IPS DF 4.7 (cell line): ENCODE results near the gene CCDC146.
"Not testable (repeated sequence)": the region's sequence is repeated elsewhere in the genome, so short reads cannot be mapped to it uniquely, and the experiment has no call there.

Experiments
- DNase-seq: peaks from one replicate; pipeline ENCODE4 v3.0.0-alpha.2; 2013; ENCODE audit warnings: low spot score; ENCODE audit errors: extremely low read depth

Gene CCDC146

DNA sequence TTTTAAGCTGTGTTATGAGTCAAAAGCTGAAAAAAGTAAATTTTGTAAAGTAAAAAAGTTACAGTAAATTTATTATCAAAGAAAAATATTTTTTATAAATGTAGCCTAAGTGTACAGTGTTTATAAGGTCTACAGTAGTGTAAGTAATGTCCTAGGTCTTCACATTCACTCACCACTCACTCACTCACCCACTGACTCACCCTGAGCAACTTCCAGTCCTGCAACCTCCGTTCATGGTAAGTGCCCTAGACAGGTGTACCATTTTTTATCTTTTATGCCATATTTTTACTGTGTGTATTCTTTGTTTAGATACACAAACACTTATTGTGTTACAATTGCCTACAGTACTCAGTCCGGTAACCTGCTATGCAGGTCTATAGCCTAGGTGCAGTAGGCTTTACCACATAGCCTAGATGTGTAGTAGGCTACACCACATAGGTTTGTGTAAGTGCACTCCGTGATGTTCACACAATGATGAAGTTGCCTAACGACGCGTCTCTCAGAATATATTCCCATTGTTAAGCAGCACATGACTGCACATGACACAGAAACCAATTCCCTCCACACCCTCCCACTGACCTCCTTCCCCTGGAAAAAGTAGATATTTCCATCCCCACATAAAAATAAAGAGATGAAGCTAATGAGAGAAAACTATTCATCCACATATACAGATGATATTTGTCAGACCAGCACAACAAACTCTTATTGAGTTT, 122.0 kb downstream of the CCDC146 start:
- no peak for DNase-seq

DNA sequence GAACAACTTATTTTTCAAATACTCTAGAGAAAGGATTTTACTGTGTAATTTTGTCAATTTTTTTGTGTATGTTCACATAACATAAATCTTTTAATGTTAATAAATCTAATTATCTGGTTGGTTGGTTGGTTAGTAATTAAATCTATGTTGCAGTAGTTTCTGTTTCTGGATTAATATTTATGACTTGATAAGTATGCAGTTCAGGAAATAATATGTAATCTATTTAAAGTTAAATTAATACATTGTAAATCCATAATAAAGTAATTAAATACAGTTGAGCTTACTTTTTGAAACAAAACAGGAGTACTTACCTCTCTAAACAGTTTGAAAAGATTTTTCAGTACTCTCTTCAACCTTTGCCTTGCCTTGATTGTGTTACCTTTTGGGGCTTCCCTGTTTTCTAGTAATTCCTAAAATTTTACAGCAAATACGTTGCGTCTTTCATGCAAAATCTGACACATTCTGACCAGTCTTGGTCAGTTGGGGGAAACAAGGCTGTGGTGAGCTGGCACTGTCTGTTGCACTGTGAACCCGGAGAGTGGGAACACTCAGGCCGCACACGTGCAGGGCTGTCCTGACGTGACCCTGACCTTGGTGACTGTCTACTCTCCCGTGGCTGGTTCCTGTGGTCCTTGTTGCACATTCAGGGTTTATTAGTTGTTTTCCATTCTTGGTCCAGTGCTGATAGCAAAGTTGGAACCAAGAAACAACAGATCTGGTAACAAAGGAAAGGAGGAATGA, 122.8 kb downstream of the CCDC146 start:
- no peak for DNase-seq

DNA sequence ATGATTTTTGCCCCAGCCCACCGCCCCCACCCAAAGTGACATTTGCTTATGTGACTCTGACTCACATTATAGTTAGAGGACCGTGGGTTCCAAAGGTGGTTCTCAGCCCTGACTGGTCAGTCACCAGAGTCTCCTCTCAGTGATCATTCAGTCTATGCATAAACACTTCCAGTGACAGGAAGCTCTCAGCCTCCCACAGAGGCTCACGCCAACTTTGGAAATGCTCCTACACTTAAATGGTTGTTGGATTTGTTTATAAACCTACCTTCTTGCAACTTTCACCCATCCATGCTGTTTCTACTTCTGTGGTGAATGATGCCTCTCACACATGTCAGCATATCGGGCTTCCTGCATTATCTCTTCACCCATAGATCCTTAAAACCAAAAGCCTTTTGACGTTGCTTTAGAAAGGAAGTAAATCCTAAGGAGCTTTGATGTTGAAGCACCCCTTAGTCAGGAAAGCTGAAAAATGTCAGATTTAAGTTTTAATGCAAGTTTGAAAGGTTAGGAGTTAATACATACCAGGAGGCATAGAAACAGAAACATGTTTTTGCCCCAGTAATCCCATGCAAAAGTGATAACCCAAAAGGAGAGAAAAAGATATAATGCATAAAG, 123.7 kb downstream of the CCDC146 start:
- DNase-seq, result no peak

DNA sequence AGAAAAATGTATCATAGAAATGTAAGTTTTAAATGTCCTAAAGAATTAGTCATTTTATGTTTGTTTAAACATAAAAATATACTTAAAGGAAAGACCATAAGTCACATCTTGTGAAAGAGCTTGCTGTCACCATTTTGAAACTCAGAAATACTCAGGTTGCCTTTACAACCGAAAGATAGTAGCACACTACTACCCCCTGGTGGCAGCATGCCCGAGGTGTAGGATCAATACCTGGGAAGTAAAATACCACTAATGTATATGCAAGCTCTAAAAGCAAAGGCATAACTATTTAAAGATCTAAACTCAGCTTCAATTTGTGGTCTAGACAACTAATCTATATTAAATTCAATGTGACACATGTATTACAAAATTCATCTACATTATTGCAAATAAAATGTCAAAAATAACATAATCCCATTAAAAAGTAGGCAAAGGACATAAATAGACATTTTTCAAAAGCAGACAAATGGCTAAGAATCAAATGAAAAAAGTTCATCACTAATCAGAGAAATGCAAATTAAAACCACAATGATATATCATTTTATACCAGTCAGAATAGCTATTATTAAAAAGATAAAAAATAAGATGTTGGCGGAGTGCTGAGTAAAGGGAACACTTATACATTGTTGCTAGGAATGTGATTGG, 124.9 kb downstream of the CCDC146 start:
- DNase-seq, result peak; percentile 58

DNA sequence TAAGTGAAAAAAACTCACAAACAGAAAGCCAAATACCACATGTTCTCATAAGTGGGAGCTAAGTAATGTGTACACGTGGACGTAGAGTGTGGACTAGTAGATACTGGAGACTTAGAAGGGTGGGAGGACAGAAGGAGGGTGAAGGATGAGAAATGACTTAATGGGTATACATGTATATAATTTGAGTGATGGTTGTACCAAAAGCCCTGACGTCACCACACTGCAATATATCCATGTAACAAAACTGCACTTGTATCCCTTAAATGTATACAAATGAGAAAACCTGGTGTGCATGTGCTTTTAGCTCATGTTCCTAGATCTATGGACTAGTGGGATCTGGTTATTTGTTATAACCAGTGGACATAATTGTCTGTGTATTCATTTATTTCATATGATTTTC, 125.7 kb downstream of the CCDC146 start:
- no peak for DNase-seq

DNA sequence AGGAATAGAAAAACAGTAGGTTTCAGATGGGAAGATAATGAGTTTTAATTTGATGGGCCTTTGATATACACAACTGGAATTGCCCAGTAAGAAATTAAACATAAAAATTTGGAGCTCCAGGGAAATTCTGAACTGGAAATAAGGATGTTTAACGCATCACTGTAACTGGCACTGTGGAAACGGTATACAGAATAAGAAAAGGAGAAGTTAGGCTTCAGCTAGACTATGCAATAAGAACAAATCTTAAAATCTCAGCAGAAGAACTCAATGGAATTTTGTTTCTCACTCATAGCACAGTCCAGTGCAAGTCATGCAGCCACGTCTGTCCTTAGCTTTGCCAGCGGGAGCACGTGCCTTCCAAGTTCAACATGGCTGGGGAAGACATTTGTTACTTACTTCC, 130.1 kb downstream of the CCDC146 start:
- DNase-seq, result no peak

DNA sequence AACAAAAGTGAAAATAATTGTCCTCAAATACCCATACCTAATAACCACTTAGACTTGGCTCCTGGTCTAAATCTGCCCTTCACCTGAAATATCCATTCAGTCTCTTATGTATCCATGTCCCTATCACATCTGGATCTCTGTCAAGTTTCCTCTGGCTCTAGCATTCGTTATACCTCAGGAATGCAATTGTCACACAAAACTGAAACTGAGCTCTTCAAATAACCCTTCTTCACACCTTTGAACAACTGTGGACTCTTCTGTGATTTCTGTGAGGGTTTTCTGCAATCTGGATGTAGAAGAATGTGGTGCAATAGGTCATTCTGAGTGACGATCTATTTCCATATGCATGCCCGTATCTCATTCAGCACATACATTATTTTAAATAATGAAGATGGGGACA, 130.7 kb downstream of the CCDC146 start:
- no peak for DNase-seq

DNA sequence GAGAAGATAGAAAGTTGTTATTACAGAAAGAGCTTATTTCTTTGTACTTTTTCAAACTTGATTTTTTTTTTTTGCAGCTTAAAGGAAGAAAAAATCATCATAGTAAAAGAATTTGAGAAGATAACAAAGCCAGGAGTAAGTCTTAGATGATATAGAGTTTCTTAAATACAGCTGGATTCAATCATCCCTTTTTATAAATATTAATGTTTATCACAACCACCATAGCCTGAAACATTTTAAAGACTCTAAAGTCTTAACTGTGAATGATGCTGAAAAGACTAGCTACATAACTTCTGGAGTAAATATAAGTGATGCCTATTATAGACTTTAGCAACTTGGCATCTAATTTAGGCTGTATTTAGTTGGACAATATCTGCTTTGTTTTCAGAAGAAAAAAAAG, 132.0 kb downstream of the CCDC146 start:
- no peak for DNase-seq

DNA sequence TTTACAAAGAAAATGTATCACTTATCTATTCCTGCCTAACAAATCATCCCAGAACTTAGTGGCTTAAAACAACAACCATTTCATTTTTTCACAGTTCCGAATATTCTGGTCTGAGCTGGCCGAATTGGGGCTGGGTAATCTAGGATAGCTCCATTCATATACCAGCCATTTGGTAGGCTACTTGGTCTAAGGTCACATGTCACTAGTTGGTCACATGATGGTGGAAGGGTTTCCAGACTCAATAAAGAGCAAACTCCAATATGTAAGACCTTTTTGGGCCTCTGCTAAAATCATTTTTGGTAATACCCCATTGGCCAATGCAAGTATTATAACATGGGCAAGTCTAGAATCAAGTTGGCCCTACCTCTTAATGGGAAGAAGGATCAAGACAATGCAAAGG, 132.5 kb downstream of the CCDC146 start:
- DNase-seq, result no peak

DNA sequence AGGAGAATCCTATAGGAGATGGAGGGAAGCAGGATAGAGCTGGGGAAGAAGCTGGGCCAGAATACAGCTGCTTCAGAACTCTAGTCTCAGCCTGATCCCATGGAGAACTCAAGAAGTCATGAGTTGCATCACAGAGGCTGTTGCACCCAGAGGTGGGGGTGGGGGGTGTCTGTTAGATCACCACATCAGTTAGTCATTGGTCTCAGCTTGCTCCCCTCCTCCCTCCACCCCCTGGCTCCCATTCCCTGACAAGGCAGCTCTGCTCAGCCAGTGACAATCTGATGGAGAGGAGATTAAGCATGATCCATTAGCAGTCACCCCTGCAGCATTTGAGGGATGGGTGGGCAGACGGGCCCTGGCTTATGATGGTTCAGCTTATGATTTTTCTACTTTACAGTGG, 135.6 kb downstream of the CCDC146 start:
- DNase-seq, result no peak

DNA sequence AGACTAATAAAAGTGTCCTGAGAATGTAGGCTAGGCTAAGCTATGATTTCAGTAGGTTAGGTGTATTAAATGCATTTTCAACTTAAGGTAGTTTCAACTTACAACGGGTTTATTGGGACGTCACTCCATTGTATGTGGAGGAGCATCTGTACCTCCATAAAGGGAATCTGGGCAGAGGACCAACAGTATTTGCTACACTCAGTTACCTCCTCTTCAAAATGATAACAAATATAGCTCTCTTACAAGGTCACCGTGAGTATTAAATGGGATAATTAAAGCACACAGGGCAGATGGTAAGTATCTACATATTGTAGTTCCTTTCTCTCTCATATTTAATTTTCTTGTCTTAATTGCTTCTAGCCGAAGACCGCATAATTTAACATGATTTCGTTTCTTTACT, 136.2 kb downstream of the CCDC146 start:
- DNase-seq, result no peak

DNA sequence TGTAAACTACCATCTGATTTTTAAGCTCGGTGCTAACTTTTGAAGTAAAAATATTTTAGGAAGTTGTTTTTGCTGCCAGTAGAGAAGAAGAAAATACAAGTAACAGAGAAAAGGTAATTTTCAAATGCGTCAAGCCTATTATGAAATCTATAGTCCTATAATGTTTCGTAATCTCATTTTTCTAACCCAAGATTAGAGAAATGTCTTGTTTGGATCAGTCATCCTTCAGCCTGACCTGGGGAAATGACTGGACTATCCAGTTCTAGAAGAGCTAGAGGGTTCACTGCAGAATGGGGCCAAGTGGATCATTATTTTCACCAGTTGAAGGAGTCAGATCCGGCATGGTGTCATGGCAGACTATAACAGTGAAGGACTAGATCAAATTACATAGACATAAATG, 139.9 kb downstream of the CCDC146 start:
- DNase-seq, result no peak

DNA sequence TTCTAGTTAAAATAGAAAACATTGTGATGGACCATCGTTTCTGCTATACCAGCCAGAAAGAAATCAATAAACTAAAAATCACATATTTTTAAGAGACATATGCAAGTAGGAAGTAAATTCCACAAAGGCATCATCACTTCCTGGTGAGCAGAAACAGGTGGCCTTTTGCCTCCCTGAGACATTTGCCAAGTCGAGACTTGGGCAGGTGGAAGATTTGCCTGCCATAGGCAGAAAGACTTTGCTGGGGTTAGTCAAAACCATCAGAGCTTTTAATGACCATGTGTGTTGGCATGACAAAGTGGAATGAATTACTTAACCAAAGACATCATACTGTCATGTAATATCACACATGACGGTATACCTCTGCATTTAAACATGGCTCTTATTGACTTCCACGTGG, 143.3 kb downstream of the CCDC146 start:
- DNase-seq, result no peak

DNA sequence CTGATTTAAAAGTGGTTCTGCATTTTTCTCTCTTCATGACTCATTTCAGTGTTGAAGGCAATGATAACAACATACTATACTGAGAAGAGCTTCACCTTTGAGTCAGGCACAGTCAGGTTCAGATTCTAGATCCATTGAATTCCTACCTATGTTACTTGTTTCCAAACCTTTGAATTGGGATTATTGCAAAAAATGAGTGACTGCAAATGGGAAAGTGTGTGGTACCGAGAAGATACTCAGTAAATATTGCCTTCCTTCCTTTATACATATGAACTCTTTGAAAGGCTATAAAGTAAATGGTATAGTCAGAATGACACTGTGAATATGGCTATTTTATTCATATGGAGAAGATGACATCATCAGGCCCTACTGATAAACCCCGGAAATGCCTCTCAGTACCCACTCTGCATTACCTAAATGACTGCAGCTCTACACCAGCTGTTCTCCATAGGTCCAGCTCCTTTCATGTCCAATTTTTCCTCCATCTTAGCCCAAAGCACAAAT, 143.9 kb downstream of the CCDC146 start:
- no peak for DNase-seq

DNA sequence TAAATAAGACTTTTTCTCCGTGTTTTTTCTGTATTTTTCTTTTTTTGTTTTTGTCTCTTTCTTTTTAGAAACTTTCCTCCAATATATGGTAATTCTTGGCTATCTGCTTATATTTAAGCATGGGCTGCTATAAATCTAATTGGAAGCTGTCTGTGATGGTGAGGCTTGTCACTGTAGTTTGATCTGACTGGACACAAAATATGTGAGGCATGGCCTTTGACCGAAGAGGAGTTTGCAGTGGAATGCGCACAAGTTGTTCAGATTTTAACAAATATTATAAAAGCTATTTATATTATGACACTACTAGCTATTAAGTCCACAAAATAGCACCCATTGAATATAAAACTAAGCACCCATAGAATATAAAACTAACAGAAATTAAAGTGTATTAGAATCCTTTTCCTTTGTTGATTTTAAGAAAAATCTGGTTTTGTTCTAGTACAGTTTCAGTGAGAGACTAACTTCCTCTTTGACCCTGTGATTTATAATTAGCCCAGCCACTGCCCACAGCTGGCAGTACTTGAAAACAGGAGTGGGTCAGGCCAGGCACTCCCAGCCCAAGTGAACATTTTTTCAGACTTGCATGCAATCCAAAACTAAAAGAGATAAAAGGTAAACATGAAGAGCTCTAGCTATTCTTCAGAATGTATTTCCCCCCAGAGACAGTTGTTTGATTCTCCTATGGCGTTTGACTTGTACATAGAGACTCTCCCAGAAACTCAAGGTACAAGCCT, 147.1 kb downstream of the CCDC146 start:
- no peak for DNase-seq

DNA sequence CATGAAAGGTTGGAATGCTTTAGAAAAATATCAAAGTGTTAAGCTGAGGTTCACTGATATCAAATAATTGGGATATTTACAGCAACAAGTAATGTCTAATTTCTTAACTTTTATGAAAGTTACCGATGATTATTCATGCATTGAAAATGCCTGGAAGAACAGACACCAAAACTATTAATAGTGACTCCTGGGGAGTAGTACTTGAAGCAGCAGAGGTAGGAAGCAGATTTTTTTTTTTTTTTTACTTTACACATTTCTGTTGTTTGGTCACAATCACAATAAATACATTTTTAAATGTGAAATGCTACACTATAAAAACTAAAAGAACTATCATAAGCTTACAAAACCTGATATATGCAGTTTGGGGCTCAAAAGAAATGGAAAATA, 147.7 kb downstream of the CCDC146 start:
- no peak for DNase-seq

DNA sequence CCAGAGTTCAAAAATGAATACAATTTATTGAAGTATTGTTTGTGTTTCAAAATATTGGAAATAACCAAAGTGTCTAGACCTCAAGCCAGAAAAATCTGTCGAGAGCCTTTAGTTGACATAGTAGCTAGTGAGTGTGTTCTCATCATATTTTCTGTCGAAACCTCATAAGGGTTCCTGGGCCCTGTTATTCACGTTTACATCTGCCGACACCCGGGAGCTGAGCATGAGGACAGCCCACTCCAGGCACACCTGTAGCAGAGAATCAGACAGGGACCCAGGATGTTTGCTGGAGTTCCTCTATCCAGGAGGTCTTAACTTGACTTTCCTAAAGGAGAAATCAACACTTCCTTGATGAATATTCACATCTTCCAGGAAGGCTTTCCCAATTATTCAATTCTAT, 149.4 kb downstream of the CCDC146 start:
- DNase-seq, result no peak

DNA sequence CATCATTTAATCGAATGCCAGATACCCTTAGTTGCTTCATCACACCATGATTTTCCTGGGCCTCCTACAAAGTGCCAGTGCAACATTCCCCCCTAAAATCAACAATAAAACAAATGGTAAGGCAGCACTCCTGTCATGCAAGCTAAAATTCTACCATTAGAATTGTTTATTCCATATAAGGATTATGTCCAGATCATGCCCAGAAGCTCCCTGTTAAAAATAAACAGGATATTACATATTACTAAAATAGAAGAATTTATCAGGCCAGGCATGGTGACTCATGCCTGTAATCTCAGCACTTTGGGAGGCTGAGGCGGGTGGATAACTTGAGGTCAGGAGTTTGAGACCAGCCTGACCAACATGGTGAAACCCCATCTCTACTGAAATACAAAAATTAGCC, 153.2 kb downstream of the CCDC146 start:
- DNase-seq, result not testable (repeated sequence)

DNA sequence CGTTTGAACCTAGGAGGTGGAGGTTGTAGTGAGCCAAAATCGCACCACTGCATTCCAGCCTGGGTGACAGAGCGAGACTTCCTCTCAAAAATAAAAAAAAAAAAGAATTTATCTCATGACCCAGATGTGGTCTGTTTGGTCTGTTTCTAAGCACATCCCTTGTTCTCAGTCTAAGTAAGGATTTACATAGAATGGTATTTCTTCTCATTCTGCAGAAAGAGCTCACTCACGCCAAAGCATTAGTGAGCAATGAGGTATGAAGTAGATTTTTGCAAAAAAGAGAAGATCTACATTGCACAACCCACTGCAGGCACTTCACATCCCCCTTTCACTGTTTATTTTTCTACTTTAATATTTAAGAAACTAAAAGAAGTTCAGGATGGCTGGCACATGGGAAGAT, 153.7 kb downstream of the CCDC146 start:
- DNase-seq, result no peak

DNA sequence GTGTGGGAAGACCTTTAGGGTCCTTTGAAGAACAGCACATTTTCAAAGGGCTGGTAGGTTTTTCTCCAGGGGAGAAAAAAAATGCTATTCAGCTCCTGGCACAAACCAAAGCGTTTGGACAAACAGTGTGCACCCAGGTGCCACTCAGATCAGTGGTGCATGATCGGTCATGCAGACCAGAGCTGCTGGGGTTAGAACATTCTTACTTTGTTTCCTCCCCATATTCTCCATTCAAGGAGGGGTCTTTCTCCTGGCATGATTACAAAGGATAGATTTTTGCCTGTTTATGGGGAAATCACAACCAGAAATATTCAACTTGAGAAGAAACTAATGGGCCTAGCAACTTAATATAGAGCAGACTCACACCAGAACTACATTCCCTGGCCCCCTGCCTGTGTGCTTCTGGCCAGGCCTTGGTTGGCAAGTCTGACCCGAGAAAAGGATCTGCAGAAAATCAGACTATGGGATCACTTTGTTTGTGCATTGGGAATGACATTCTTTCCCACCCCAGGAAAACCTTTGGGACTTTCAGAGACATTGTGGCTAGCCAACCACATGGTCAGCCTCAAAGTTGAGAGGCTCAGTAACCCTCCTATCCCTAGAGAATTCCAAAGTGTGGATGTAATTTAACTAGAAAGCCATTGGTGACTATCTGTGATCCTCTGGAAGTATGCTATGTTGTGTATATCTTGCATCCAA, 159.5 kb downstream of the CCDC146 start:
- DNase-seq, result no peak

DNA sequence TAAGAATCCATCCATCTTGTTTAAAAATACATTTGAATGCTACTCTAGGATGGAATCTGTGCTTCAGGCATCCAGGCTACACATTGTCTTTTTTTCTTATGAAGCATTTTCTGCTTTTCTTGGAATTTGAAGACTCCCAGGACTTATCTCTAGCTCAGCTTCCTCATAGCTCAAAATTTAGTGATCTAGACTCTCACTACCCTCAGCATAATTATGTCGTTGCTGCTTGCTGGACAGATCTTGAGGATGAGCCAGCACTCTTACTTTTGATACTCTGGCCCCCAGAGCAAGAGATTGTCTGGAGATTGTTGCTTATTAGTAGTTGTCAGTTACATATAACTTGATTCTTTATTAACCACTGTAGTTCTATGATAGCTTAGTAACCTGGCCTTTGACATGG, 160.5 kb downstream of the CCDC146 start:
- no peak for DNase-seq
